Endothelial cell of umbilical vein (primary cell): ENCODE data around the gene TEX53. TPM values are rescaled to one million over a fixed set of nuclear protein-coding genes. Genes with fewer than 3 reads are reported as not detected.

ENCODE experiments used
- BruUV-seq: library from RNA; stranded (reverse); fragments of 400-500 nt; replicated peaks from 2 replicates; lab custom pipeline; 2021; lab: Mats Ljungman, UMichigan
- CTCF ChIA-PET: fragments of 300-600, 350-600 bp; sonication (Branson Sonifier 250); formaldehyde crosslinking; loops from one replicate; lab custom pipeline; 2021; ENCODE audit warnings: antibody characterized with exemption, inconsistent platforms; lab: Charles Lee
- POLR2A ChIA-PET: fragments of 300-600, 350-600 bp; sonication (Branson Sonifier 250); formaldehyde crosslinking; loops from one replicate; lab custom pipeline; 2021; ENCODE audit warnings: antibody characterized with exemption, inconsistent platforms; lab: Charles Lee
- DNase-seq: peaks from one replicate; pipeline ENCODE4 v3.0.0-alpha.2; 2011; ENCODE audit warnings: low read depth, low spot score
- FAIRE-seq: peaks from 2 replicates; lab custom pipeline; 2011; peaks lifted over from hg19 to GRCh38; lab: Jason Lieb, UNC
- H2AFZ ChIP-seq: 2 replicates; pipeline ENCODE4 v1.6.0; 2012; ENCODE audit warnings: low read depth, low read length, control low read depth, inconsistent platforms
- H3K27ac ChIP-seq: 2 replicates; pipeline ENCODE4 v1.5.1; 2011; ENCODE audit warnings: low read depth, mild to moderate bottlenecking, control low read depth, low read length, moderate library complexity; ENCODE audit not compliant: insufficient read depth
- H3K27me3 ChIP-seq, 2 experiments: 2 replicates each; pipeline versions ENCODE4 v1.6.0 to v1.6.1; 2011; ENCODE audit warnings: low read length in 2 of 2, mixed read lengths in 1 of 2; ENCODE audit not compliant: control insufficient read depth in 2 of 2, insufficient read depth in 2 of 2
- H3K36me3 ChIP-seq, 2 experiments: 2 replicates in 1 of 2; 3 replicates in 1 of 2; pipeline ENCODE4 v1.5.1; 2011; ENCODE audit warnings: low read length in 2 of 2, mild to moderate bottlenecking in 1 of 2, moderate library complexity in 1 of 2; ENCODE audit not compliant: control insufficient read depth in 2 of 2, insufficient read depth in 2 of 2; ENCODE audit errors: extremely low read depth in 1 of 2
- H3K4me1 ChIP-seq: 3 replicates; pipeline ENCODE4 v1.5.1; 2011; ENCODE audit warnings: mild to moderate bottlenecking, low read length; ENCODE audit not compliant: control insufficient read depth, insufficient read depth; ENCODE audit errors: extremely low read depth
- H3K4me2 ChIP-seq: 2 replicates; pipeline ENCODE4 v1.6.1; 2011; ENCODE audit warnings: low read length, control low read depth, mixed read lengths; ENCODE audit not compliant: insufficient read depth
- H3K4me3 ChIP-seq, 3 experiments: fragments of 200-600 bp in 1 of 3; sonication (generic), shearing (Covaris generic) in 1 of 3; replicated peaks in 1 of 3; 2 replicates each; pipeline ENCODE4 v1.5.1; 2011 to 2016; ENCODE audit warnings: control low read depth in 3 of 3, low read length in 3 of 3, mild to moderate bottlenecking in 2 of 3, inconsistent platforms in 1 of 3, low read depth in 1 of 3, moderate library complexity in 1 of 3; ENCODE audit not compliant: insufficient read depth in 1 of 3
- H3K79me2 ChIP-seq: 2 replicates; pipeline ENCODE4 v1.6.0; 2012; ENCODE audit warnings: low read length, inconsistent platforms; ENCODE audit not compliant: control insufficient read depth, insufficient read depth
- H3K9ac ChIP-seq: replicated peaks from 2 replicates; pipeline ENCODE3; 2011; ENCODE audit warnings: low read length, control low read depth; ENCODE audit not compliant: insufficient read depth; ENCODE audit errors: extremely low read depth
- H3K9me1 ChIP-seq: replicated peaks from 3 replicates; pipeline ENCODE4 v1.6.0; 2011; ENCODE audit warnings: mild to moderate bottlenecking, low read length; ENCODE audit not compliant: control insufficient read depth, insufficient read depth; ENCODE audit errors: extremely low read depth
- H3K9me3 ChIP-seq: replicated peaks from 2 replicates; pipeline ENCODE4 v1.5.1; 2012; ENCODE audit warnings: low read length, inconsistent platforms; ENCODE audit not compliant: control insufficient read depth, insufficient read depth
- H4K20me1 ChIP-seq: replicated peaks from 2 replicates; pipeline ENCODE3; 2011; ENCODE audit warnings: mild to moderate bottlenecking, low read length; ENCODE audit not compliant: control insufficient read depth, insufficient read depth; ENCODE audit errors: extremely low read depth
- CTCF ChIP-seq, 2 donors: IDR thresholded peaks; 1 replicate in 1 of 2; 2 replicates in 1 of 2; pipeline ENCODE4 v1.5.1; 2011; ENCODE audit warnings: low read length in 2 of 2, mild to moderate bottlenecking in 2 of 2, moderate library complexity in 2 of 2, control low read depth in 1 of 2, inconsistent platforms in 1 of 2, low read depth in 1 of 2; ENCODE audit not compliant: insufficient read depth in 1 of 2; ENCODE audit errors: extremely low read depth in 1 of 2
- GATA2 ChIP-seq: IDR thresholded peaks from 2 replicates; pipeline ENCODE4 v1.7.0; 2011; ENCODE audit warnings: low read depth, mild to moderate bottlenecking, moderate library complexity, mixed read lengths, low read length; ENCODE audit not compliant: insufficient read length, insufficient read depth
- MAX ChIP-seq: IDR thresholded peaks from 2 replicates; pipeline ENCODE4 v1.6.1; 2011; ENCODE audit not compliant: insufficient read depth, insufficient read length
- POLR2A ChIP-seq: IDR thresholded peaks from 2 replicates; pipeline ENCODE4 v1.6.1; 2012; ENCODE audit warnings: low read depth, mild to moderate bottlenecking, control low read depth, low read length
- dilution Hi-C: fragments of 300-500 bp; cut with MboI; formaldehyde crosslinking; loops from one replicate; pipeline ENCODE4 v1.15.0; 2019; ENCODE audit warnings: low sequenced_read_pairs; ENCODE audit not compliant: extremely low pct_ligation_motif_present
- intact Hi-C: fragments of 100-400 bp; cut with micrococcal nuclease; formaldehyde crosslinking; loops from one replicate; pipeline ENCODE4 v1.10.0; 2022
- polyA plus RNA-seq, 4 experiments: library from polyadenylated mRNA; depleted of rRNA in 3 of 4; stranded (reverse) in 3 of 4; unstranded in 1 of 4; fragments of >200 nt; gene quantifications; 2 replicates each; pipeline versions ENCODE4 v1.2.1 to v1.2.3, GENCODE V29; 2011 to 2012; ENCODE audit warnings: missing spikeins in 1 of 4
- total RNA-seq: library from RNA; stranded (reverse); gene quantifications from 2 replicates; pipeline ENCODE4 v1.2.3, GENCODE V29; 2021

The TEX53 gene
- total and polyA plus RNA-seq, 2 donors (not counting 3 experiments of a cell fraction or from before 2014, with no cell fraction given): not detected

GRCh38 chr9:114655689-114656088 lies 1.9 kb downstream of the TEX53 start:
- Histone ChIP-seq H3K4me2 (no peak overlapping the region), H4K20me1 (no peaks in the 10 kb centered on the region), H3K79me2 (no peaks in the 10 kb centered on the region), H3K9me3 (no peaks in the 10 kb centered on the region), H2AFZ (no peak overlapping the region), H3K27ac (no peak overlapping the region), H3K27me3 (peaks cover 0 to 1% of the 10 kb centered on the region in 2 experiments), H3K9ac (no peak overlapping the region), H3K9me1 (no peaks in the 10 kb centered on the region), H3K4me3 (no peak overlapping the region), H3K36me3 (no peaks in the 10 kb centered on the region), H3K4me1 (no peaks in the 10 kb centered on the region)
- ChIA-PET CTCF (interaction anchor here (1.2 to 9.3 kb wide), 6 partner anchors 25 to 359 kb away, joined by 3 to 397 read pairs (median 5); no protein-coding TSS in a partner anchor), POLR2A (no interaction called here)
- BruUV-seq: no TSS peak
- FAIRE-seq (no peak), DNase-seq (no peak)
- dilution Hi-C loops (no loop called here), intact Hi-C loops (no loop called here)
- TF ChIP-seq POLR2A: no peak

GRCh38 chr9:114653556-114654159 lies 3.9 kb downstream of the TEX53 start:
- H3K9me3 ChIP-seq: no peaks in the 10 kb centered on the region
- no peaks in the 10 kb centered on the region for H3K9me1 ChIP-seq
- peaks cover 0 to 1% of the 10 kb centered on the region in 2 experiments for H3K27me3 ChIP-seq
- no peaks in the 10 kb centered on the region for H4K20me1 ChIP-seq
- FAIRE-seq: peak; percentile 93
- intact Hi-C loops (loop anchor here (1.0 kb wide), 6 partner anchors 61 to 314 kb away; no protein-coding TSS in a partner anchor), dilution Hi-C loops (no loop called here)
- H3K4me3 ChIP-seq: no peak overlapping the region
- H3K36me3 ChIP-seq: no peaks in the 10 kb centered on the region
- no TSS peak for BruUV-seq
- TF ChIP-seq MAX: no peak
- TF ChIP-seq CTCF (IDR thresholded peaks at IDR 0.05; ENCODE audit: extremely low read depth in 1 of 2, insufficient read depth in 1 of 2, low read depth in 1 of 2, low read length in 2 of 2): peak; percentile 89 to 93
- no peak for TF ChIP-seq GATA2
- POLR2A ChIA-PET: interaction anchor here (0.6 to 1.1 kb wide), 2 partner anchors 61 to 66 kb away, joined by 3 read pairs; partner anchors contain the start of gene ATP6V1G1
- H3K79me2 ChIP-seq: no peaks in the 10 kb centered on the region
- H3K27ac ChIP-seq: no peak overlapping the region
- DNase-seq: peak; percentile 76
- CTCF ChIA-PET: interaction anchor here (0.5 to 9.3 kb wide), 81 partner anchors 8 to 571 kb away, joined by 3 to 397 read pairs (median 5); partner anchors contain the start of genes AKNA, ATP6V1G1 and TMEM268
- H3K4me2 ChIP-seq: no peak overlapping the region
- H3K4me1 ChIP-seq: no peaks in the 10 kb centered on the region
- no peak overlapping the region for H3K9ac ChIP-seq
- H2AFZ ChIP-seq: no peak overlapping the region
